Mucosa of stomach (tissue), 1 donor: ENCODE measurements around the gene NAA40.
A peak's percentile ranks its signal among the peaks of the same experiment; 100 is the strongest.

Source experiments
- H3K27me3 ChIP-seq: one replicate; pipeline ENCODE4 v1.7.0; 2013; ENCODE audit warnings: mild to moderate bottlenecking, low read length; ENCODE audit not compliant: control insufficient read depth, insufficient read depth
- H3K36me3 ChIP-seq: one replicate; pipeline ENCODE4 v1.7.0; 2013; ENCODE audit warnings: low read length; ENCODE audit not compliant: control insufficient read depth, insufficient read depth
- H3K4me1 ChIP-seq: one replicate; pipeline ENCODE4 v1.7.0; 2013; ENCODE audit warnings: mild to moderate bottlenecking, low read length; ENCODE audit not compliant: control insufficient read depth, insufficient read depth
- H3K4me3 ChIP-seq: one replicate; pipeline ENCODE4 v1.7.0; 2013; ENCODE audit warnings: low read length
- H3K9ac ChIP-seq: one replicate; pipeline ENCODE4 v1.7.0; 2013; ENCODE audit warnings: mild to moderate bottlenecking, low read length, moderate library complexity
- H3K9me3 ChIP-seq: one replicate; pipeline ENCODE4 v1.7.0; 2013; ENCODE audit warnings: mild to moderate bottlenecking, low read length, moderate library complexity; ENCODE audit not compliant: control insufficient read depth
- donor health status: Pancreatic carcinoma.

The NAA40 gene

GRCh38 chr11:63923319-63923718, 15.5 kb upstream of the NAA40 start:
- no peaks in the 10 kb centered on the region for H3K36me3 ChIP-seq
- H3K4me1 ChIP-seq, result peaks cover 26% of the 10 kb centered on the region
- no peaks in the 10 kb centered on the region for H3K27me3 ChIP-seq
- H3K9ac ChIP-seq, result no peak overlapping the region
- no peaks in the 10 kb centered on the region for H3K9me3 ChIP-seq
- H3K4me3 ChIP-seq, result no peak overlapping the region

- Histone ChIP-seq H3K9ac (no peak overlapping the region), H3K4me3 (no peak overlapping the region), H3K4me1 (no peaks in the 10 kb centered on the region), H3K36me3 (no peaks in the 10 kb centered on the region), H3K27me3 (no peaks in the 10 kb centered on the region), H3K9me3 (no peaks in the 10 kb centered on the region)
Observed at GRCh38 chr11:63929616-63930015, 9.2 kb upstream of the NAA40 start.

GRCh38 chr11:63931045-63931444, 7.8 kb upstream of the NAA40 start:
- Histone ChIP-seq H3K4me1 (no peaks in the 10 kb centered on the region), H3K9ac (no peak overlapping the region), H3K9me3 (no peaks in the 10 kb centered on the region), H3K36me3 (no peaks in the 10 kb centered on the region), H3K4me3 (no peak overlapping the region), H3K27me3 (no peaks in the 10 kb centered on the region)

DNA sequence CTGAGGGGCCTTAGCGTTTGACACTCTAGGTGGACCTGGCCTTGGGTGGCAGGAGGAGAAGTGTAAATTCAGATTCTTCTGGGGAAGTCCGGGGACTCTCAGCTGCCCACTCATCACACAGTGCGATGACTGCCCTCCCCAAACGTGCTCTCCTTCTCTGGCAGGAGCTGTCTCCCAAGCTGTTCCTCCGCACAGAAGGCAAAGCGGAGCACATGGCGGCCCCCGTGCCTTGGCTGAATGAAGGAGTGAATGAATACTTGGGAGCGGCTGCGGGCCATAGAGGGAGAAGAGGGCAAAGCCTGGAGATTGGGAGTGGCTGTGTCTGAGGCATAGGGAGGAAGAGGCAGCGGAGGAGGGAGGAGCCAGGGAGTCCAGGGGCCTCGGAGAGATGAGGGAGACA, 6.9 kb upstream of the NAA40 start:
- Histone ChIP-seq H3K4me3 (no peak overlapping the region), H3K36me3 (no peaks in the 10 kb centered on the region), H3K9me3 (no peaks in the 10 kb centered on the region), H3K9ac (no peak overlapping the region), H3K4me1 (no peaks in the 10 kb centered on the region), H3K27me3 (no peaks in the 10 kb centered on the region)

- Histone ChIP-seq H3K9ac (no peak overlapping the region), H3K9me3 (no peaks in the 10 kb centered on the region), H3K36me3 (no peaks in the 10 kb centered on the region), H3K4me3 (no peak overlapping the region), H3K27me3 (no peaks in the 10 kb centered on the region), H3K4me1 (peaks cover 5% of the 10 kb centered on the region)
Observed at GRCh38 chr11:63933459-63933858, 5.3 kb upstream of the NAA40 start.

GRCh38 chr11:63937713-63938478, 906 bp upstream of the NAA40 start:
- Histone ChIP-seq H3K9ac (peak overlapping the region; percentile 51), H3K4me3 (peak overlapping the region; percentile 45), H3K27me3 (no peaks in the 10 kb centered on the region)

DNA sequence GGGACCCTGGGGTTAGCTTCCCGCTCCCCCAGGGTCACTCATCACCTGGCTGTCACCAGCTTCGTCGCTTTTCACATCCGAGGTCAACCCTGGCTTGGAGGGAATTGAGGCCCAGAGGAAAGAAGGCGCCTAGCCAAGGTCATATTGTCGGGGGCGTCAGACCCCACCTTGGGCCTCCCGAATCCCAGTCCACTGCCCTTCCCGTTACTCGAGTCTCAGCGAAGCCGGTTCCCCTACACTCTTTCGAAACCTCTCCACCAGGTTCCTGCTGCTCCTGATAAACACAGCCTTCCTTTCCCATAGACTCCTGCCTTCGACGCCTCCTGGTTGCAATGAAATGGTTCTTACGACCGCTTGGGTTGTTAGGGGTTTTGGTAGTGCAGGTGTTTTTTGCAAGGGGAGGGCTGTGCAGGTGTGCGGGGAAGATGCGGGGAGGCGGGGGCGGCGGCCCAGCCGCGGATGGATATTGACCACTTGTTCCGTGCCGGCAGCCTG, 642 bp downstream of the NAA40 start:
- peak overlapping the region; percentile 44 for H3K4me3 ChIP-seq
- no peaks in the 10 kb centered on the region for H3K27me3 ChIP-seq
- peaks cover 5% of the 10 kb centered on the region for H3K4me1 ChIP-seq
- no peaks in the 10 kb centered on the region for H3K9me3 ChIP-seq
- no peaks in the 10 kb centered on the region for H3K36me3 ChIP-seq
- H3K9ac ChIP-seq, result peak overlapping the region; percentile 80

More at GRCh38 chr11:63937713-63938478, 906 bp upstream of the NAA40 start:
- Histone ChIP-seq H3K9me3 (no peaks in the 10 kb centered on the region), H3K36me3 (no peaks in the 10 kb centered on the region), H3K4me1 (peaks cover 5% of the 10 kb centered on the region)

GRCh38 chr11:63940786-63941185, 2.0 kb downstream of the NAA40 start:
- peaks cover 14% of the 10 kb centered on the region for H3K4me1 ChIP-seq
- H3K9me3 ChIP-seq, result no peaks in the 10 kb centered on the region
- no peaks in the 10 kb centered on the region for H3K36me3 ChIP-seq
- no peak overlapping the region for H3K4me3 ChIP-seq
- H3K27me3 ChIP-seq, result no peaks in the 10 kb centered on the region
- H3K9ac ChIP-seq, result no peak overlapping the region

DNA sequence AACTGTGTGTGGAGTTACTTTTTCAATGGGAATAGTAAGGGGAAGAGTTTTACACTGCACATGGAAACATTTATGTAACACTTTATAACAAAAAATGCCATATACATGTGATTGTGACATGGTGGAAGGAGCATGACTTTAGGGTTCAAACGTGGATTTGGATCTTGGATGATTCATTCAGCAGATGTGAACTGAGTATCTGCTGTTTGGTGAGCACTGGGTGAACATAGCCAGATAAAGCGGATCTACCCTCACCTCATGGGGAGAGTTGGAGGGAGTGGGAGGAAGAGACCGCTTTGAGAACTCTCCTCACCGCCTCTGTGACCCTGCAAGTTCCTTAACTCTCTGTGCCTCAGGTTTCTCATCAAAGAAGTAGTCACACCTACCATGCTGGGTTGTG, 3.1 kb downstream of the NAA40 start:
- Histone ChIP-seq H3K9ac (no peak overlapping the region), H3K4me1 (peaks cover 15% of the 10 kb centered on the region), H3K27me3 (no peaks in the 10 kb centered on the region), H3K9me3 (no peaks in the 10 kb centered on the region), H3K4me3 (no peak overlapping the region), H3K36me3 (no peaks in the 10 kb centered on the region)

DNA sequence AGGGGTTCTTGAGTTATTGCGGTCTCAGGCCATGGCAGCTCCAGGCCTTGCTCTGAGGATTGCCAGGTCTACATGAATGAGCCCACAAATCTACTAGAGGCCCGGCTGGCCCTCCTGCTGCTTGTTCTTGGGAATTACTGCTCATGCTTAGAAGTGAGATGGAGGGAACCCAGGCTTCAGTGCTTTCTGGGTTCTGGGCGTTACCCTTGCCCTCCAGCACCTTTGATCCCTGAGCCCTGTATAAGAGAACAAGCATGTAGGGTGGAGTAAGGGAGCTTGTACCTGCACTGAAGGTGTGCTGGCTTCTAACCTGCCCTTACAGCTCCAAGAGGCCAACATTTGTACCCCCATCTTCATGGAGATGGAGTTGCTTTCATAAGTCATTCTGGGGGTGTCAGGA, 4.0 kb downstream of the NAA40 start:
- H3K9ac ChIP-seq, result no peak overlapping the region

DNA sequence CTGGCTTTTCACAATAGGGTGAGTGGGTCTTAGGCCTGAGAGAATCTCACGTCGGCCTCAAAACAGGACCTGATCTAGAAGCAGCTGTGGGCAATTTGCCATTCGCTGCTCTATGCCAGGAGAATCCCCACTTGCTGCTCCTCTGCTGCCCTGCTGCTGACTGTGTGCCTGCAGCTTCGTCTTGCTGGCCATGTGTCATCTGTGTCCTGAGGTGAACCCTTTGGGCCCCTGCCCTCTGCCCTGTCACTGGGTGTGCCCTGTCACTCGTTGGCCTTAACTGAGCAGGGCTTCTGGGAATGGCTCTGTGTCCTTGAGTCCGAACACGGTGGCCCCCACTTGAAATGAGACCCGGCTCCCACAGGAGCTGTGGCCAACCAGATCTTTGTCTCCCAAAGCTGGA, 6.2 kb downstream of the NAA40 start:
- Histone ChIP-seq H3K4me3 (no peak overlapping the region), H3K9me3 (no peaks in the 10 kb centered on the region), H3K36me3 (no peaks in the 10 kb centered on the region), H3K4me1 (peaks cover 11% of the 10 kb centered on the region), H3K27me3 (no peaks in the 10 kb centered on the region), H3K9ac (no peak overlapping the region)

More for the DNA sequence above, 4.0 kb downstream of the NAA40 start:
- Histone ChIP-seq H3K4me1 (peaks cover 15% of the 10 kb centered on the region), H3K36me3 (no peaks in the 10 kb centered on the region), H3K27me3 (no peaks in the 10 kb centered on the region), H3K9me3 (no peaks in the 10 kb centered on the region), H3K4me3 (no peak overlapping the region)

DNA sequence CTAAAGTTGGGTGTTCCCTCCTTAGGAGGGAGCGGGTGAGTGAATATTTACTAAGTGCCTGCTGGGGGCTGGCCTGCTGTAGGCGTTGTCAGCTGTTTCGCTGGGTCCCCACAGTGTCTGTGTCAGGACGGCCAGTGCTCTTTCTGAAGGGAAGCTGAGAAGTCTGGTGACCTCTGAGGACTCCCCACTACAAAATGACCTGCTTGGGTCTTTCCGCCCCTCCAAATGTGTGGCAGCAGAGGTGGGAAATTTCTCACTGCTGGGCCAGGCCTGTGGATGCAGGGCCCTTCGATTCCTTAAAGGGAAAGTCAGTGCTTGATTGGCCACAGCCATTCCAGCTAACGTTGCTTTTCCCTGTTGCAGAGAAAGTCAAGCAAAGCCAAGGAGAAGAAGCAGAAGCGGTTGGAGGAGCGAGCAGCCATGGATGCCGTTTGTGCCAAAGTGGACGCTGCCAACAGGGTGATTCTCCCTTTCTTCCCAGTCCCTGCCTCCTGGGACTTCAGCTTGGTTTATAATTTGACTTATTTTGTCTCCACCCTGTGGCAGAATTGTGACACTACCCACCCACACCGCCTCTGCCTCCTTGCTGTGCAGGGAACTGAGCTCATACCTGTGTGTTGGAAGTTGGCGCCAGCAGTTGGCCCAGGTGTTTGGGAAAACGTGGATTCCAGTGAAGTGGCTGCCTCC, 6.8 kb downstream of the NAA40 start:
- H3K36me3 ChIP-seq, result no peaks in the 10 kb centered on the region
- no peaks in the 10 kb centered on the region for H3K9me3 ChIP-seq
- H3K9ac ChIP-seq, result no peak overlapping the region
- no peaks in the 10 kb centered on the region for H3K27me3 ChIP-seq
- H3K4me3 ChIP-seq, result no peak overlapping the region
- H3K4me1 ChIP-seq, result peaks cover 11% of the 10 kb centered on the region
